PFSK-1 (cell line): Measurements from ENCODE around the gene ANKRD34B.

Experiments
- POLR2AphosphoS5 ChIP-seq: IDR thresholded peaks from 2 replicates; pipeline ENCODE4 v1.6.1; 2012; ENCODE audit warnings: low read depth, mild to moderate bottlenecking, control low read depth, low read length, moderate library complexity
- TAF1 ChIP-seq: IDR thresholded peaks from 2 replicates; pipeline ENCODE4 v1.6.1; 2012; ENCODE audit warnings: low read length, control low read depth, borderline replicate concordance; ENCODE audit not compliant: insufficient read depth
- TF ChIP-seq, protein P1 (sequence below), 2 experiments: IDR thresholded peaks; 2 replicates each; pipeline versions ENCODE4 v1.6.1 to v1.8.0; 2011 to 2012; ENCODE audit warnings: low read depth in 2 of 2, low read length in 2 of 2, control low read depth in 1 of 2, inconsistent platforms in 1 of 2, mild to moderate bottlenecking in 1 of 2, moderate library complexity in 1 of 2; ENCODE audit not compliant: insufficient read depth in 1 of 2

DNA sequence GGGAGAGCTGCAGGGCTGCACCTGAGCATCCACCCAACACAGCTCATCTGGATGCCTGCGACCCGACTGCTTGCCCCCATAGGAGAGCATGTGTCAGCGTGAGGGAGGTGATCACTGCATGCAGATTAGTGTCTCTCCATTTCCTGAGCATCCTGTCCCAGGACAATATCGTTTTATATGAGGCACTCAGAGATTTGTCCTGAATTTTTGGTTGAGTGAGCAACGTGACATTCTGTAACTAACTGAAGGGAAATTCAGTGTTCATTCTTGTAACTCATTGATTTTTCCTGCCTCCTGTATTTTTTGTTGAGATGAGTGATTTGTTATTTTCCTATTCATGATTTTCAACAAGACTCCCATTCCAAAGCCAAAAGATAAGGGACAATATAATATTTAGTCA is 20.7 kb upstream of the ANKRD34B start:
- no peak for TF ChIP-seq TAF1
- TF ChIP-seq, protein P1, sequence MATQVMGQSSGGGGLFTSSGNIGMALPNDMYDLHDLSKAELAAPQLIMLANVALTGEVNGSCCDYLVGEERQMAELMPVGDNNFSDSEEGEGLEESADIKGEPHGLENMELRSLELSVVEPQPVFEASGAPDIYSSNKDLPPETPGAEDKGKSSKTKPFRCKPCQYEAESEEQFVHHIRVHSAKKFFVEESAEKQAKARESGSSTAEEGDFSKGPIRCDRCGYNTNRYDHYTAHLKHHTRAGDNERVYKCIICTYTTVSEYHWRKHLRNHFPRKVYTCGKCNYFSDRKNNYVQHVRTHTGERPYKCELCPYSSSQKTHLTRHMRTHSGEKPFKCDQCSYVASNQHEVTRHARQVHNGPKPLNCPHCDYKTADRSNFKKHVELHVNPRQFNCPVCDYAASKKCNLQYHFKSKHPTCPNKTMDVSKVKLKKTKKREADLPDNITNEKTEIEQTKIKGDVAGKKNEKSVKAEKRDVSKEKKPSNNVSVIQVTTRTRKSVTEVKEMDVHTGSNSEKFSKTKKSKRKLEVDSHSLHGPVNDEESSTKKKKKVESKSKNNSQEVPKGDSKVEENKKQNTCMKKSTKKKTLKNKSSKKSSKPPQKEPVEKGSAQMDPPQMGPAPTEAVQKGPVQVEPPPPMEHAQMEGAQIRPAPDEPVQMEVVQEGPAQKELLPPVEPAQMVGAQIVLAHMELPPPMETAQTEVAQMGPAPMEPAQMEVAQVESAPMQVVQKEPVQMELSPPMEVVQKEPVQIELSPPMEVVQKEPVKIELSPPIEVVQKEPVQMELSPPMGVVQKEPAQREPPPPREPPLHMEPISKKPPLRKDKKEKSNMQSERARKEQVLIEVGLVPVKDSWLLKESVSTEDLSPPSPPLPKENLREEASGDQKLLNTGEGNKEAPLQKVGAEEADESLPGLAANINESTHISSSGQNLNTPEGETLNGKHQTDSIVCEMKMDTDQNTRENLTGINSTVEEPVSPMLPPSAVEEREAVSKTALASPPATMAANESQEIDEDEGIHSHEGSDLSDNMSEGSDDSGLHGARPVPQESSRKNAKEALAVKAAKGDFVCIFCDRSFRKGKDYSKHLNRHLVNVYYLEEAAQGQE (IDR thresholded peaks at IDR 0.05; ENCODE audit: insufficient read depth in 1 of 2, low read depth in 2 of 2, low read length in 2 of 2) = no peak
- TF ChIP-seq POLR2AphosphoS5 = no peak
